Medulla oblongata (tissue), 1 donor: Measurements from ENCODE around the gene MAP4K4.

Experiments used
- DNase-seq: peaks from one replicate; pipeline ENCODE4 v3.0.0-alpha.2; 2015; ENCODE audit errors: extremely low spot score

MAP4K4 gene

GRCh38 chr2:101812226-101812625 is 114.7 kb downstream of the MAP4K4 start:
- no peak for DNase-seq

- DNase-seq, result no peak
Measured at GRCh38 chr2:101814752-101815151, 117.2 kb downstream of the MAP4K4 start.

GRCh38 chr2:101815154-101815553 is 117.6 kb downstream of the MAP4K4 start:
- DNase-seq, result no peak

GRCh38 chr2:101815739-101816391 is 118.4 kb downstream of the MAP4K4 start:
- no peak for DNase-seq

DNA sequence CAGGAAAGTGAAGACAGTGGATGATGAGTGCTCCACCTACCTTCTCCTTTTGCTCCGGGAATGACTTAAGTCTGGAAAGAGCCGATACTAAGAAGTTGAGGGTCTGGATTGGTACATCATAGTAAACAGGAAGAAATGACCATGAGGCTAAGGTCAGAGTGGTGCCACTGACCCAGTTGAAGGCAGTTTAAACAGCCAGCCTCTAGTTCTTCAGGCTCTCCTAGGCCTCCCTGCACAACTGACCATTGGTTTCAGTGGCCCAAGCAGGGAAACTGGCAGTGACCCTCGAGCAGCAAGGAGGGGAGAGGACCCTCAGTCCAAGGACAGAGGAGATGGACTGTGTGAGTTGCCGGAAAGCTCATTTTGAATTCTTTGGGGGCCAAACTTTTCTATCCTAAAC is 119.1 kb downstream of the MAP4K4 start:
- DNase-seq, result no peak

DNA sequence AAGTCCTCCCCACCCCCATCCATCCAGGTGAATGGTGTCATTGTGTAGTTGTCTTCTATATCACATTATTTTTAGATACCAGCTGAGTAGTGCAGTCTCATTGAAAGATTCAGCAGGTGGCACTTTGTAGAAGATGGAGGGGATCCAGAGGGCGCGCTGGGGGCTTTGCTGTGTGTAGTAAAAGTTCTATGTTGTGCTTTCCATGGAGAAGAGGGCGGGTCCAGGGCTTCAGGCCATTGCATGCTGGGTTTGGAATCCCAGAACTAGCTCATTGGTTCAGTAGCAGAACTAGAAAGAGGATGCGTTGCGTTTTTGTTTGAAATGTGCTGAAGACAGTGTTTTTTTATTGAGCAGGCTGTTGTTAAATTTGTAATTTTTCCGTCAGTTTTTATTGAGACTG is 120.0 kb downstream of the MAP4K4 start:
- no peak for DNase-seq

DNA sequence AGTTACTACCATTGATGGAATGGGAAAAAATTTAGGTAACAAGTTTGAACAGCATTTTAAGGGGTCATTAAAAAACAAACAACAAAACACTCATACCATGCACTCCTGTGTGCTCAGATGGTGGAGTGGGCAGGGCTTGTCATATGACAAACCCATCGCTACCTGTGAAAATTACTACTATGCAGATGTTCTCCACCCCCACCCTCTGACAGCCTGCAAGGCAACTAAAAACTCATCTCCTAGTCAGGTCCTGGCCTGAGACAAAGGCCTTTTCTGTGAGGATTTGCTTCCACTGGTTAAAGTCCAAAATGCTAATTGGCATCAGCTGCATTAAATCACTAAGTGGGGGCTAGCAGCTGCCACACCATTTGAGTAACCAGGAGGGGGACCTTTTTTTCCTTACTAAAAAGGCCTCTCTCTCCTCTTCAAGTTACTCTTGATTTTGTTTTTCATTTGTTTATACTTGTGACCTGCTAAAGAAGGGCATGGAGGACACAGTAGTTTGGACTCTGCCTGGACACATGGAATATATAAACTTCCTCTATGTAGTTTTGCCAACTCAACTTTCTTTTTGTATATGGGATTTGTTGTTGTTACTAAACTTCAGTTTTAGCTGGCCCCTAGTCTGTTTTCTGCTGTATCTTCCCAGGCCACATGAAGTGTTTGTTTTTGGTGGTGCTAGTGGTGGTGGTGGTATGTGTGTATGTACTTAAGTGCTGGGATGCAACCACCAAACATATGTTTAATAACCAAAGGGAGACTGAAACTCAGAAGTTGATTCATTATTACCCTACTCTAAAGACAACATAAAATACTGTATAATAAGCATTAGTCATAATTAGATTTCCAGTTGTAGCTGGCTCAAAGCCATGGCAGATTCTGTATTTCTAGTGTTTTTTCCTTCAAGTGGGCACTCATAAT is 121.3 kb downstream of the MAP4K4 start:
- peak; percentile 95 for DNase-seq

DNA sequence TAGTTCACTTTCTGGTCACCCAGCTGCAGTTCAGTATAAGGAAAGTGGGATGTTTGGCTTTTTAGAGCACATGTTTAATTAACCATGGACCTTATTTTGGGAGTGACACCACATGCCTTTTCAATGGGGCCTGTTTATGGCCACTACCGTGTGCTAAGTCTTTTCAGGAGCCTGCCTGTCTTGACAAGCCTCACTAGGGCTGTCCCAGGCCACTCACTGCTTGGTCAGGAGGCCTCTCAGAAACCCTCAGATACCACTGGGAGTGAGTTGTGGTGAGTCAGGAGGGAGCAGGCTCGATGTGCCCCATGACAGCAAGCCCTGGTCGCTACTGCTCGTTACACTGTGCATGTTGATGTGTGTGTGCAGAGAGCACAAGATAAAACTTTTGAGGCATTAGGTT is 123.0 kb downstream of the MAP4K4 start:
- DNase-seq, result no peak

GRCh38 chr2:101821059-101821805 is 123.7 kb downstream of the MAP4K4 start:
- DNase-seq, result no peak

GRCh38 chr2:101821828-101822458 is 124.4 kb downstream of the MAP4K4 start:
- no peak for DNase-seq

- peak; percentile 89 for DNase-seq
Measured at GRCh38 chr2:101823347-101823791, 125.9 kb downstream of the MAP4K4 start.

- no peak for DNase-seq
Measured at GRCh38 chr2:101823859-101824258, 126.4 kb downstream of the MAP4K4 start.

DNA sequence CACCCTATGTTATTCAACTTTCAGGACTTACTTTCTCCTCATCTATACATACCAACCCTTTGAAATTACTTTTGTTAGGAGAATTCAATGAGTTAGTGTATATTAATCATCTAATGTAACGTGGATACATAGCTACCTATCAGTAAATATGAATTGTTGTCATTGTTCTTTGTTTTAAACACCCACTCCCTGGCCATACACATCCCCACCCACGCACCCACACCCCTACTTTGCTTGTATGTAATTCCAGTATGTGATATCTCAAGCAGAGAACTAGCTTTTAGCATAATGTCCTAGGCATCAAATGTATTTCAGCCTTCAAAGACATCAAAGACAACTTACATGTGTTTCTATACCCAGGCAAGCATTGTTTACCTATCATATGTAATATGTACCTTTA is 129.2 kb downstream of the MAP4K4 start:
- DNase-seq, result no peak

DNA sequence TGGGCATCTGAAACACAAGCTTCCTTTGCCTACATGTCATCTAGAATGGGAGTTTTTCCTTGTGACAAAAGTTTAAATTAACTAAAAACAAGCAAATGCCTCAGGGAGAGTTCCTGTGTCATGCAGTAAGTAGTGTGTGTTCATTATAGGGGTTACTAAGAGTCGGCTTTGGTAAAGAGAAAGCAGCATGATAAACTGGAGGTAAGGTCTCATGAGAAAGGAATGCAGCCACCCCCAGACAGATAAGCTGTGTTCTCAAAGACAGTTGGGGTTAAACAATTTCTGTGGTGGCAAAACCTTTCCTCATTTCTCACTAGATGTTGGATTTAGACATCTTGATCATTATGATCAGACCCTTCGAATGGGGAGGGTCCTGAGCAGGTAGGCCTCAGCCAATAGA is 129.7 kb downstream of the MAP4K4 start:
- DNase-seq, result no peak

GRCh38 chr2:101828257-101828656 is 130.8 kb downstream of the MAP4K4 start:
- DNase-seq, result no peak

GRCh38 chr2:101828673-101829334 is 131.3 kb downstream of the MAP4K4 start:
- no peak for DNase-seq

DNA sequence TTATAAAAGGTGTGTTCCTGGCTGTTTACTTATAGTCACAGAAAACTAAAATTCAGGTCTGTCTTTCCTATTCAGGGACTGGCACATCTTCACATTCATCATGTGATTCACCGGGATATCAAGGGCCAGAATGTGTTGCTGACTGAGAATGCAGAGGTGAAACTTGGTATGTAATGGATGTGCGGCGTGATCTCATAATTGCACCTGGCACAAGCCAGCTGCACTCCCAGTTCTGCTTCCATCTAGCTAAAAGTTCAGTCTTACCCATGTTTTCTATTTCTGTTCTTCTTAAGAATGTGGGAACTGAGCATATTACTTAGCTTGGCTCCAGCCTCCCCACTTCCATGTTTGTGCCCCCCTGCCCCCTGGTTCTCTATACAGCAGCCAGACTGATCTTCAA is 131.9 kb downstream of the MAP4K4 start:
- no peak for DNase-seq

- DNase-seq, result no peak
Measured at GRCh38 chr2:101830146-101830545, 132.6 kb downstream of the MAP4K4 start.

- no peak for DNase-seq
Measured at GRCh38 chr2:101830555-101830954, 133.0 kb downstream of the MAP4K4 start.

- DNase-seq, result peak; percentile 96
Measured at GRCh38 chr2:101831351-101831865, 133.9 kb downstream of the MAP4K4 start.

GRCh38 chr2:101832114-101832513 is 134.6 kb downstream of the MAP4K4 start:
- no peak for DNase-seq
